T1000 (cell line): ENCODE measurements around the gene GPD1L.
"Not testable (repeated sequence)": the region's sequence is repeated elsewhere in the genome, so short reads cannot be mapped to it uniquely, and the experiment has no call there.

ENCODE experiments used
- DNase-seq: peaks from one replicate; lab custom pipeline; 2025; ENCODE audit warnings: mixed read lengths; lab: John Stamatoyannopoulos, UW

The GPD1L gene

DNA sequence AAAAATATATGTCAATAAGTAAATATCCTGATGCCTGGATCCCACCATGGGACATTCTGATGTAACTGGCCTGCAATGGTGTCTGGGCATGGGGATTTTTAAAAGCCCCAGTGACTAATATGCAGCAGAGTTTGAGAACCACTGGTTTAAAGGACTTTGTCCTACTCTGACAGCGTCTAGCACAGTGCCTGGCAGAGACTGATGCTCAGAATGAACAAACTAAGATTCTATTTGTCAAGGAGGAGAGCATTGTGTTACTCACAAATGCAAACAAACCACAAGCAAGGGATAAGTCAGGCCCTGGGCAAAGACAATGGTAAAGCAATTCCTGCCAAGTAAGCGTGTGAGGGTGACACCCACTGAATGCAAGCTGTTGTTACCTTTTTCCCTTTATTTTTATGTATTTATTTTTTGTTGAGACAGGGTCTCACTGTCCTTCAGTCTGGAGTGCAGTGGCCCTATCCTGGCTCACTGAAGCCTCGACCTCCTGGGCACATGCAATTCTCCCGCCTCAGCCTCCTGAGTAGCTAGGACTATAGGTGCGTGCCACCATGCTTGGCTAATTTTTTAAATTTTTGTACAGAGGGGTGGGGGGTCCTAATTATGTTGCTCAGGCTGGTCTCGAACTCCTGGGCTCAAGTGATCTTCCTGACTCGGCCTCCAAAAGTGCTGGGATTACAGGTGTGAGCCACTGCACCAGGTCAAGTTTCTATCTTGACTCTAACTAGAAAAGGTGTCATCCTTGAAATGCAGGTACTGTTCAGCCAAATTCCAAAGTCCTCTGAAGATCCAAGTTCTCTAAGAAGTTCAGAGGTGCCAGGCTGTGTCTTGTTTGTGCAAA, 909 bp upstream of the GPD1L start:
- no peak for DNase-seq

DNA sequence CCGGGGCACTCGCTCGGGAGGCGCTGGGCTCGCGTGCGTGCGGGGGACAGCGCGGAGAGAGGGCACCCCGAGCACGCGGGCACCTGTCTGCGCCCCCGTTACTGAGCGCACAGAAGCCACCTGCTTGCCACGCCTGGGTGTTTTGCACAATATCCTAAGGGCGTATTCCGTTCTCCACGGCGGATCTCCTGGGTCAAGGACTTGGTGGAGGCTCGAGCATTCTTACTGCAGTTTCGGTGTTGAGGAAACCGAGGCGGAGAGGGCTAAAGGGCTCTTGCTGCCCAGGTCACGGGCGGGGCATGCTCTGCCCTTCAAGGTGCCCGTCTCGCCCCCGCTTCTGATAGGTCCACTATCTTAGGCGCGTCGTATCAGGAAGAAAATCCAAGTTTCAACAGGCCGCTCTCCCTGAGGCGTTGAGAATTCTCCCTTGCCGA, 526 bp downstream of the GPD1L start:
- peak; percentile 24 for DNase-seq

DNA sequence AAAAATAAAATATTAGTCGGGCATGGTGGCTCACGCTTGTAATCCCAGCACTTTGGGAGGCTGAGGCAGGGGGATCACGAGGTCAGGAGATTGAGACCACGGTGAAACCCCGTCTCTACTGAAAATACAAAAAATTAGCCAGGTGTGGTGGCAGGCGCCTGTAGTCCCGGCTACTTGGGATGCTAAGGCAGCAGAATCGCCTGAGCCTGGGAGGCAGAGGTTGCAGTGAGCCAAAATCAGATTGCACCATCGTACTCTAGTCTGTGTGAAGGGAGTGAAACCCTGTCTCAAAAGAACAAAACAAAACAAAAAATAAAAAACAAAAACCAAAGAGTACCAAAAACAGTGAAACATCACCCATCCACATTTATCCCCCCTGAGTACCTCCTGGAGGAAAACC, 1.8 kb downstream of the GPD1L start:
- DNase-seq: not testable (repeated sequence)

DNA sequence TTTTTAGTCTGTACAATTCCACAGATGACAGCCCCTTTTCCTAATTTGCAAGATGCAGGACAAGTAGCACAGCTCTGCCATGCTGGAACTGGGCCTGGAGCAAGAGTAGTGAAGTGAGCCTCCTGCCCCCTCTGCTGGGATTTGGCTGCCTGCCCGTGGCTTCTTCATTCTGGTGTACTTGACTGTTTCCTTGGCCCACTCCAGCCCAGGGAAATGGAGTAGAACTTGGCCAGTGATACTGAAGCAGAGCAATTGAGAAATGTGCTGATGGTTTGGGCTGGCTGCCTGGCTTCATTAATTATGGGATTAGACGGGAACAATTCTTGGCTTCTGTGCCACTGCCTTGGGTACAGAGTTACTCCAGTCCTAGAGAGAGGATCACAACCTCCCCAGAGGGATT, 2.8 kb downstream of the GPD1L start:
- DNase-seq: no peak

DNA sequence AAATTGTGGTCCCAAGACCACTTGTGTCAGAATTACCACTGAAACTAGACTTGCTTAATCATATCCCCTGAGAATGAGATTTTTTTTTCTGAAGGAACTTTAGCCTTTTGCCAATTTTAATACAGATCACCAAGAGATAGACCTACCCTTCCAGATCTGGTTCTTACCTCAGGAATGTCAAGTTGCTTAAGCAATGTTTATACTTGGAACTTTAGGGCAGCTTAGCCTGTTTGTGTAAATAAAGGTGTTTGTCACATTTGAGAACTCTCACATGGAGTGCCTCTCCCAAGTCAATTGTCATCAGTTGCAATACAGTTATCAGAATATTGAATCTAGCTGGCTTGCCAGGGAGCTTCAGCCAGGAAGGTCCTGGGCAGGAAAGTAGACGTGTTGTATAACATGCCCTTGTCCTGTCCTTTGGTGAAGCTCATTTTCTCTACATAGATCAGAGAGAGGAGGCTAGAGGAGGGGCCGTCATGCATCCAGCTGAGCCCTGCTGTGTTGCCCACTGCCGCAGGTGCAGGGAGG, 3.9 kb downstream of the GPD1L start:
- DNase-seq: no peak

DNA sequence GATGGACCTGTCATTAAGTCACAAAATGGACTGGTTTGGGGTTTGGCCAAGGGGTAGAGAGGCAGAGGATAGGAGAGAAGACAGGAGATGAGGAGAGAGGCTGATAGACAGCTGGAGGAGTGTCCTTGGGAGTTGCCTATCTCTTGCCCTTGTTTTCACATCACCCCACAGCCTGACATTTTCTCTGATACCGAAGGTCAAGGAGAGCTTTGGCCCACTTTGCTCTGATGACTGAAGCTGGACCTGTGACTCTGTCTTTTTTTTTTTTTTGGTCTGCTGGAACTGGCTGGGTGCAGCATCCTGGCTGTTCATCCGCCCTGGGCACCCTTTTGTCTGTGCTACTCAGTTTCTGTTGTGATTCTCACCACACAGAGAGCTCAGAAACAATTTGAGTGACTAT, 5.1 kb downstream of the GPD1L start:
- DNase-seq: no peak

DNA sequence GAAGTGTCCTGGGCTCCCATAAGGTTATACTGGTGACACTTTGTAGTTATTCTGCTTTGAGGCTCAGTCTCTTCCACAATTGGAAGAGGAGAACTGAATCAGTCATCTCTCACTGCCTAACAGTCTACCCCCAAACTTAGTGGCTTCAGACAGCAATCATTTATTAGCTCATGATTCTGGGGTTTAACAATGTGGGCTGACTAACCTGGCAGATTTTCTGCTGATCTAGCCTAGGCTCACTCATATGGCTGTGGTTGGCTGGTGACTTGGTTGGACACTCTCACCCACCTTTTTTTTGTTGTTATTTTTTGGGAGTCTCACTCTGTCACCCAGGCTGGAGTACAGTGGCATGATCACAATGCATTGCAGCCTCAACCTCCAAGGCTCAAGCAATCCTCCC, 7.1 kb downstream of the GPD1L start:
- no peak for DNase-seq

DNA sequence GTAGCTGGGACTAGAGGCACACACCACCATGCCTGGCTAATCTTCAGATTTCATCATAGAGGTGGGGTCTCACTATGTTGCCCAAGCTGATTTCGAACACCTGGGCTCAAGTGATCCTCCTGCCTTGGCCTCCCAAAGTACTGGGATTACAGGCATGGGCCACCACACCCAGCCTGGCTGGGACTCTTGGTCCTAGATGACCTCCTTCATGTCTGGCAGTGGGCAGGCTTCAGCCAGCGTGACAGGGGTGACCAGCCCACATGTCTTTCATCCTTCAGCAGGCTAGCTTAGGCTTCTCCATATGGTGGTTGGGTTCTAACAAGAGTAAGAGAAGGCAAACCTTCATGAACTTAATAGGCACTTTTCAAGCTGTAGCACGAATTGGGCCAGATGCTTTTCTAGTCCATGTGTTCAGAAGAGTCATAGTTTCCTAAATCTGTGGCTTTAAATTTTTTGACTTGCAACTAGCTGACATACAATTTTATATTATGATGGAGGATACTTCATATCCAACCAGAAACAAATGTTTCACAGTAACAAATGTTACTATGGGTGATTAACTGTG, 7.6 kb downstream of the GPD1L start:
- no peak for DNase-seq

DNA sequence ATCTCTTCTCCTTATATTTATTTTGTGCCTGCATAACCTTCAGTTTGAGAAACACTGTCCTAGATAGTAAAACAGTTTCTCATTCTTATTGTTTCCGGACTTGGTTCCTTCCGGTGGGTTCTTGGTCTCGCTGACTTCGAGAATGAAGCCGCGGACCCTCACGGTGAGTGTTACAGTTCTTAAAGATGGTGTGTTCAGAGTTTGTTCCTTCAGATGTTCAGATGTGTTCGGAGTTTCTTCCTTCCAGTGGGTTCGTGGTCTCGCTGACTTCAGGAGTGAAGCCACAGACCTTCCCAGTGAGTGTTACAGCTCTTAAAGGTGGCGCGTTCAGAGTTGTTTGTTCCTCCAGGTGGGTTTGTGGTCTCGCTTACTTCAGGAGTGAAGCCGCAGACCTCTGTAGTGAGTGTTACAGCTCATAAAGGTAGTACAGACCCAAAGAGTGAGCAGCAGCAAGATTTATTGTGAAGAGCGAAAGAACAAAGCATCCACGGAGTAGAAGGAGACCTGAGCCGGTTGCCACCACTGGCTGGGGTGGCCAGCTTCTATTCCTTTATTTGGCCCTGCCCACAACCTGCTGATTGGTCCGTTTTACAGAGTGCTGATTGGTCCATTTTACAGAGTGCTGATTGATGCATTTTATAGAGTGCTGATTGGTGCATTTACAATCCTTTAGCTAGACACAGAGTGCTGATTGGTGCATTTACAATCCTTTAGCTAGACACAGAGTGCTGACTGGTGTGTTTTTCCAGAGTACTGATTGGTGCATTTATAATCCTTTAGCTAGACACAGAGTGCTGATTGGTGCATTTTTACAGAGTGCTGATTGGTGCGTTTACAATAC, 8.3 kb downstream of the GPD1L start:
- not testable (repeated sequence) for DNase-seq

DNA sequence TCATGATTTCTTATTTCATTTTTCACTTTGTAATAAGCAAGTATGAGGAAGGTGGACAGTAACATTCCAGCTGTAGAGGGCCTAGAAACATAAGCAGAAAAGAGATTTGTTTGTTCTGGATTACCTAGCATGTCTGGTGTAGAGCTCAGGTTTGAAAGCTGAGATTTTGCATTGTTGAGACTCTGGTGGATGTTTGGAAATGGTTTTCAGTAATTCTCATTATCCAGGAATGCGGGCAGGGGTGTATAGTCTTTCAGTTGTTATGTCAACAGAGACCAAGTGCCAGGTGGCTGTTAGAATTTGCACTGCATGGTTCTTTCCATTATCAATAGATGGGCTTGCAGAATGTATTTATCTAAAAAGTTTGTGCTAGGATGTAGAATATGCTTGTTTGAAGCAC, 10.9 kb downstream of the GPD1L start:
- DNase-seq: no peak

DNA sequence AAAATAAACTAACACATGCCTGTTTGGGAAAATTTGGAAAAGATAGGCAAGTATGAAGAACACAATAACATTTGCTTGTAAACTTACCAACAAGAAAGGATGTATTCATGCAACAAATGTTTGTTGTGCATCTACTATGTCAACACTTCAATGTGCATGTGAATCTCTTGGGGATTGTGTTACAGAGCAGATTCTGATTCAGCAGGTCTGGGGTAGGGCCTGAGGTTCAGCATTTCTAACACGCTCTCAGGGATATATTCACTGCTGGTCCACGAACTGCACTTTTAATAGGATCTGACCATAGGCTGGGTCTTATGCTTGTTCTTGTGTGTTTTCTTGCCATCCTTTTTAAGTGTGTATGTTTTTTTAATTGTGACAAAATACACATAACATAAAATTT, 11.8 kb downstream of the GPD1L start:
- DNase-seq: no peak

DNA sequence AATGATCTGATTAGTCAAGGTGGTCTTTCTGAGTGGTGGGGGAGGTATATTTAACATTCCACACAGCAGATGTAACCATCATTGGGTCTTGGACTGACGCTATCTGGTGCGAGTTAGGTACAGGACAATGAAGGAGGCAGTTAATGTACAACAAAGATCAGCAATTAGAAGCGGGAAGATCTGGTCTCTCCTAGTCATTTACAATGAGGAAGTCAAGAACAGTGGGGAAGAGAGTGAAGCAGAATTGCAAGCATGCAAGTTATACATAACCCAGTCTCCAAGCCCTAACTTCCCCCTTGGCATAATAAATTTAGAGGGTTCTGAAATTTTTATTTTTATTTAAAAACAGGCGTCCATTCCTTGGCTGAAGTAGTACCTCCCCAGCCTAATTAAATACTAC, 14.1 kb downstream of the GPD1L start:
- DNase-seq: no peak

DNA sequence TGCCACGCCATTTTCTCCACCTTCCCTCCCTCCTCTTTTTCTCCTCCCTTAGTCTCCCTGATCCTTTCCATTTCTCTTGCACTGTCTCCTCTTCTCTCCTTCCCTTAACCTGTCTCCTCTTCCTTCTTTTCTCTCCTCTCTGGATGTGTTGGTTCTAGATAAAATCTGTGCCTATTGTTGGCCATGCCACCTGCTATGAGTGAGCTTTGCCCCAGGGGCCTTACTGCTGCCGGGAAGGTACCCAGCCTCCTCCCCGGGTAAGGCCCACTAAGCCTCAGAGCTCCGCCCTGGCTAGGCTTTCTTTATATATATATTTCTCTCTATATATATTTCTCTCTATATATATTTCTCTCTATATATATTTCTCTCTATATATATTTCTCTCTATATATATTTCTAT, 14.7 kb downstream of the GPD1L start:
- DNase-seq: no peak

DNA sequence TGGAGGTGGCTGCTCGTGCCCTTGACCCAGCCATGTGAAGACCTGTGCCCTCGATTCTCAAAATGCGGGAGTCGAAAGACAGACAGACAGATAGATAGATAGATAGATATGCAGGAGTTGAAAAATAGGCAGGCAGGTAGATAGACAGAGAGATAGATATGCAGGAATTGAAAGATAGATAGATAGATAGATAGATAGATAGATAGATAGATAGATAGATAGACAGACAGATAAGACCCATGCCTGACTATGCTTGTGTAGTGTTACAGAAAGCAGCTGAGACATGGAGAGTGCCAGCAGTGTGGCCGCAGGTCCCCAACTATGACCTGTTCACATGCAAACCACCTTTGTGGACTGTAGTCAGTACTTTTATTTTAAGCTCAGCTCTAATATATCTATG, 17.2 kb downstream of the GPD1L start:
- no peak for DNase-seq

DNA sequence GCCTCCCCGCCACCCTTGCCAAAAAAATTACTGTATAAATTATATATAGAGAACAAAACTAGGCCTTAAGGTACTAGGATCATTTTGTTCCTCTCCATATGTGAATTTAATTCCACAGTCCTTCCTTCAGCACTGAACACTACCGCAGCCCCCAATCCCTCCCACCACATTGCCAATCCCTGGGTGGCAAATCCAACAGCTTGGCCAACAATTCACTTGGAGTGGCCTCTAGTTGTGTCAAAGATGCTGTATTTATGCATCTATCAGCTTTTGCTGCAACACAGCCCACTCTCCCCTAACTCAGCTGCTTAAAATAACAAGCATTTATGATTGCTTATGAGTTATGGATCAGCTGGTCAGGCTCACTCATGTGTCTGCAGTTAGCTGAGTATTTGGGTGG, 18.6 kb downstream of the GPD1L start:
- DNase-seq: no peak

DNA sequence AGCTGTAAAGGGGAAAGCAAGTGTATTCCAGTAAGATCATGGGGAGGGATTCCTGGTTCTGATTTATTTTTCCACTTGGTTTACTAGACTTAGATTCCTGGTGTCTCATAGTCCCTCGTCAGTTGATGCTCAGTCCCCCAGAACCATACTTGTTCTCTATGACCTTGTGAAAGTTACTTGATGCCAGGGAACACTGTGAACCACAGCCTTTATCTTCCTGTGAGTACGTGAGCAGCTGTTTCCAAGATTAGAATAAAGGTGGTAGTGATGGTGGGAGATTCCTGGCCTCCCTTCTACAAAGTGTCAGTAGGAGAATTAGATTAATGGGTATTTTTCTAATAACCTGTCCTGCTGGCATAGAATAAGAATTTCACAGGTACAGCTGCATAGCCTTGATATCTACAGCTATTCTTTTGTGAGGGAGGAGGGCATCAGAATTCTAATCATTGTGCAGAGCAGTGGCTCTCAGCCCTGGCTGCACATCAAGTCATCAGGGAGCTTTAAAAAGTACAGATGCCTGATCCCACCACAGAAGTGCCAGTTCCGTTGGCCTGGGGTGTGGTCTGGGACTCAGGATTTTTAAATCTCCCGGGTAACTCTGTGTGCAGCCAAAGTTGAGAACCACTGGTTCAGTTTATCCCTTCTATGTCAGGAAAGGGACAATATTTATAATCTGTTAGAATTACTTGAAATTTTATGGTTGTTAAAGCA, 20.0 kb downstream of the GPD1L start:
- DNase-seq: no peak

DNA sequence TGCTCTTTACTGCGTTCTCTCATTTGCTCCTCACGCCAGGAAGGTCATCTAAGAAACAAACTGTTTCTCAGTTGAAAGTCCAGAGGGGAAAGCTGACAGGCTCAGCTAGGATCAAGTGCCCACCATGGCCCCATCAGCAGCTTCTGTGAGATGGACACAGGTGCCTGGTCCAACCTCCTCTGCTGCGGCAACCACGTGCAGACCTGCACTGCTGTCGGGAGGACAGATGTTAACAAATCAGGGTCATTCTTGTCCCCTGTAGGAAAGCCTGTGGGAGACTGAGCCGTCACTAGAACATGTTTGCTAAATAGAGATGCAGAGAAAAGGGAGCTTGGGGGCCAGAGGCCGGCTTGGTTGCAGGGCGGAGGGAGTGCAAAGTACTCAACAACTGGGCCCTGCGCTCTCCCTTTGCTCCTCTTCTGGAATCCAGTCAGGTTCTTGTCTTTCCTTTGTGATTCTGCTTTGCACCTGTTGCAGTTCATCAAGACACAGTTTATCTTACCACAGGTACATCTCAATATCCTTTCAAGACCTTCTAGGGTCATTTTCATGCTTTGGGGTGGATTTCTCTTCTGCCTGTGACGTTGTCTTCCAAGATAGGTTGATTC, 20.9 kb downstream of the GPD1L start:
- DNase-seq: no peak

DNA sequence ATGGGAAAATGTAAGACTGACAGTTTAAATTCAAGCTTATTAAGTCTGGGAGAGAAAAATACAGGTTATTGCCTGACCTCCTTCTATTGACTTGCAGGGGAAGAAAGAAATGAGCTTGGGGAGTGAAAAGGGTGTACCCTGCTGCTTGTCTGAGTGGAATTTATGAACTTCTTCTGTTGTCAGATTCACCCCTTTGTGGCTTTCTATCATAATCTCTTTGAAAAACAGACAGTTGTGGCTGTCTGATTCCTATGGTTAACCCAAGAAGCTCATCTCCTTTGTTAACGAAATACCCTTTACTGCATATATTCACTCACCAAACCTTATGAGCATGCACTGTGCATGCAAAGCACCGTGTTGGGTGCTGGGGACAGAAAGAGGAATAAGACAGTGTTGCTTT, 22.5 kb downstream of the GPD1L start:
- DNase-seq: no peak

DNA sequence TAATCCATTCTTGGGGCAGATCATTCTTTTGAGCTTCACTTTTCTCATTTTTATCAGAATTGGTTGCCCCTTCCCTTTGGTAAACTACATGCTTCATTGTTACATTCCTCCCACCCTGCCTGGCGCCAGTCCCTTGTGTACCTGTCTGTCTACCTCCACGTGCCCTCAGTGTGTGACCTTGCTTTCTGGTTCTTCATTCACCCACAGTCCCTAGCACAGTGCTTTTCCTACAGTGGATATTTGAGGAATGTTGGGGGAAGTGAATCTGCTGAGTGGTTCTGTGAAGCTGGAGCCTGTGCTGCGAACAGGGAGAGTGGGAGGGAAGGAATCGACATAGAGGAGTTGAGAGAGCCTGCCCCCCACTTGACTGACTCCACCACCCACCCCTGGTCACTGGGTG, 23.4 kb downstream of the GPD1L start:
- no peak for DNase-seq

DNA sequence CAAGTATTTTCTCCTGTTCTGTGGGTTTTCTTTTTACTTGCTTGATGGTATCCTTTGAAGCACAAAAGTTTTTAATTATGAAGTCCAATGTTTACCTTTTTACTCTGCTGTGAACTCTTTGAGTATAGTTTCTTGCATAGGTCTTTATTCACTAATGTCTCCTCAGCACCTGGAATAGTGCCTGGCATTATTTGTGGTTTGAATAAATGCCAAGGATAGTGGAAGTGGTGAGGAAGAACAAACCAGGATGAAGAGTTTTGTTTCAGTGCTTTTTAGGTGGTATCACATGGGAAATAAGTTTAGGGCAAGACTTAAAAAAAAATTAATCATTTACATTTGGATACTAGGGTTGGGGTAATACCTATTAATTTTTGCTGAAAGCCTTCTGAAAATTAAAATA, 25.7 kb downstream of the GPD1L start:
- no peak for DNase-seq

DNA sequence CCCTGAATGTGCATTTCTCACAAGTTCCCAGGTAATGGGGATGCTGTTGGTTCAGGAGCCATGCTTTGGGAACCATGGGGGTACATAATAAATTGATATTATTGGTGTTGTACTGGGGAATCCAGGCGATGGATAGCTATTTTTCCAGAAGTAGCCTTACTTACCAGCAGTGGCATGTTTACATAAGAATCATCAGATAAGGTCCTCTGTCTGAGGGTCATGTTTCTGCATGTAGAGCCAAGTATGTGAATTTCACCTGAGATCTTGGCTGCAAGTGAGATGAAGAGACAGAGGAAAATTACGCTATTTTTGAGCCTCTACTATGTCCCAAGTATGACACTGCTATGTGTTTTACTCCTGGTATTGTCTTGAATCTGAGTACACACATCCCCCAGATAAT, 26.3 kb downstream of the GPD1L start:
- DNase-seq: no peak

DNA sequence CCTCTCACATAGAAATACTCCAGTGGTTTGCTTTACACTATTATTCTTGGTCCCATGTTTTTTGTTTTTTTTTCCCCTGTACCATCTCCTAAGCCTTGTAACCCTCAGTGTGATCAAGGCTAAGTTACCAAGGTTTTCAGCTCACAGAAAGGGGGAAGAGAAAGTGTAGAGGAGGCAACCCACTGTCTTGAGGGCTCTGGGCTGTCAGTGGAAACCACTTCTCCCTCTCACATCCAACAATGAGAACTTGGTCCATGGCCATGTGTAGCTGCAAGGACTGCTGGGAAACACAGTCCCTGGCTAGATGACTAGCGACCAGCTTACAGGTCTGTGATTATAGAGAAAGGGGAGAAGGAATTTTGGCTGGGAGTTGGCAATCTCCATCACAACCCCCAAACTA, 30.3 kb downstream of the GPD1L start:
- no peak for DNase-seq
